Thoracic aorta (tissue), 2 donors: Measurements from ENCODE around the gene SIL1. TPM values are rescaled to one million over a fixed set of nuclear protein-coding genes. Genes with fewer than 3 reads are reported as not detected.
A peak's percentile ranks its signal among the peaks of the same experiment; 100 is the strongest.

Experiments used
- ATAC-seq: fragments of 150-250 bp; one replicate; pipeline ENCODE4 v1.8.0; 2017; ENCODE audit warnings: low read depth; ENCODE audit not compliant: insufficient number of reproducible peaks, low FRiP score
- DNase-seq: peaks from one replicate; pipeline ENCODE4 v3.0.0-alpha.2; 2020; ENCODE audit warnings: low spot score
- H3K27ac ChIP-seq, 2 donors: fragments of 200-600 bp; sonication (generic); 1 replicate in 1 of 2; 2 replicates in 1 of 2; pipeline ENCODE4 v1.5.1; 2016; ENCODE audit warnings: mild to moderate bottlenecking in 2 of 2, moderate library complexity in 2 of 2
- H3K27me3 ChIP-seq: fragments of 200-600 bp; sonication (generic); replicated peaks from 2 replicates; pipeline ENCODE4 v1.6.0; 2016; ENCODE audit warnings: mild to moderate bottlenecking; ENCODE audit not compliant: insufficient read depth
- H3K36me3 ChIP-seq: fragments of 200-600 bp; sonication (generic); one replicate; pipeline ENCODE4 v1.5.1; 2016
- H3K4me1 ChIP-seq, 2 donors: fragments of 200-600 bp; sonication (generic); 1 replicate in 1 of 2; 2 replicates in 1 of 2; pipeline versions ENCODE4 v1.5.1 to v1.6.0; 2016; ENCODE audit warnings: low read depth in 2 of 2, mild to moderate bottlenecking in 1 of 2; ENCODE audit not compliant: control insufficient read depth in 1 of 2
- H3K4me3 ChIP-seq: fragments of 200-600 bp; sonication (generic); 2 replicates; pipeline ENCODE4 v1.5.1; 2016; ENCODE audit warnings: mild to moderate bottlenecking
- H3K9me3 ChIP-seq: fragments of 200-600 bp; sonication (generic); 2 replicates; pipeline ENCODE4 v1.5.1; 2016
- total RNA-seq, 2 donors: library from RNA; depleted of rRNA; stranded (reverse); fragments of >200 nt; gene quantifications; one replicate each; pipeline versions ENCODE4 v1.1.0 to v1.2.3, GENCODE V29; 2016
- TF ChIP-seq, protein P1 (sequence below): fragments of 200-600 bp; sonication (generic); IDR thresholded peaks from one replicate; pipeline ENCODE4 v1.5.1; 2019; ENCODE audit warnings: antibody characterized with exemption

The SIL1 gene
- total RNA-seq, 2 donors from 2014 or later: 33.1 to 41.2 TPM

DNA sequence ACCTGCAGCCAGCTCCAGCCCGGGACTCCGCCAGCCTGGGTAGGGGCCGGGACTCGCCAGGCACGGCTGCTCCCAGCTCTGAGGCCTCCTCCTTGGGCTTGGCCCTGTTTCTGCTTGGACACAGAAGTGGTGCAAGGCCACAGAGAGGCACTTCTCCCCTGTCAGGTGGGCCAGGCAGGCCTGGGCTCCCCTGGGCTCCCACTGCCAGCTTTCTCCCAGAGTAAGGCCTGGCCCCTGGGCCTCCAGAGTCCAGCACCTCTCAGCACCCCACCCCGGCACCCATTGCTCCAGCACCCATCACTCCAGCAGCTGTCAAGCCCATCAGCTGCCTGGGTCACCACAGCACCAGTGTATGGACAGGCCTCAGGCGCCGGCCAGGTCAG is 251.9 kb downstream of the SIL1 start:
- Histone ChIP-seq H3K4me1 (peaks cover 15 to 38% of the 10 kb centered on the region in 2 donors), H3K36me3 (peaks cover 6% of the 10 kb centered on the region), H3K27ac (no peak overlapping the region), H3K27me3 (no peaks in the 10 kb centered on the region), H3K4me3 (no peak overlapping the region), H3K9me3 (no peaks in the 10 kb centered on the region)
- ATAC-seq (no peak), DNase-seq (no peak)
- TF ChIP-seq, protein P1, sequence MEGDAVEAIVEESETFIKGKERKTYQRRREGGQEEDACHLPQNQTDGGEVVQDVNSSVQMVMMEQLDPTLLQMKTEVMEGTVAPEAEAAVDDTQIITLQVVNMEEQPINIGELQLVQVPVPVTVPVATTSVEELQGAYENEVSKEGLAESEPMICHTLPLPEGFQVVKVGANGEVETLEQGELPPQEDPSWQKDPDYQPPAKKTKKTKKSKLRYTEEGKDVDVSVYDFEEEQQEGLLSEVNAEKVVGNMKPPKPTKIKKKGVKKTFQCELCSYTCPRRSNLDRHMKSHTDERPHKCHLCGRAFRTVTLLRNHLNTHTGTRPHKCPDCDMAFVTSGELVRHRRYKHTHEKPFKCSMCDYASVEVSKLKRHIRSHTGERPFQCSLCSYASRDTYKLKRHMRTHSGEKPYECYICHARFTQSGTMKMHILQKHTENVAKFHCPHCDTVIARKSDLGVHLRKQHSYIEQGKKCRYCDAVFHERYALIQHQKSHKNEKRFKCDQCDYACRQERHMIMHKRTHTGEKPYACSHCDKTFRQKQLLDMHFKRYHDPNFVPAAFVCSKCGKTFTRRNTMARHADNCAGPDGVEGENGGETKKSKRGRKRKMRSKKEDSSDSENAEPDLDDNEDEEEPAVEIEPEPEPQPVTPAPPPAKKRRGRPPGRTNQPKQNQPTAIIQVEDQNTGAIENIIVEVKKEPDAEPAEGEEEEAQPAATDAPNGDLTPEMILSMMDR: no peak

DNA sequence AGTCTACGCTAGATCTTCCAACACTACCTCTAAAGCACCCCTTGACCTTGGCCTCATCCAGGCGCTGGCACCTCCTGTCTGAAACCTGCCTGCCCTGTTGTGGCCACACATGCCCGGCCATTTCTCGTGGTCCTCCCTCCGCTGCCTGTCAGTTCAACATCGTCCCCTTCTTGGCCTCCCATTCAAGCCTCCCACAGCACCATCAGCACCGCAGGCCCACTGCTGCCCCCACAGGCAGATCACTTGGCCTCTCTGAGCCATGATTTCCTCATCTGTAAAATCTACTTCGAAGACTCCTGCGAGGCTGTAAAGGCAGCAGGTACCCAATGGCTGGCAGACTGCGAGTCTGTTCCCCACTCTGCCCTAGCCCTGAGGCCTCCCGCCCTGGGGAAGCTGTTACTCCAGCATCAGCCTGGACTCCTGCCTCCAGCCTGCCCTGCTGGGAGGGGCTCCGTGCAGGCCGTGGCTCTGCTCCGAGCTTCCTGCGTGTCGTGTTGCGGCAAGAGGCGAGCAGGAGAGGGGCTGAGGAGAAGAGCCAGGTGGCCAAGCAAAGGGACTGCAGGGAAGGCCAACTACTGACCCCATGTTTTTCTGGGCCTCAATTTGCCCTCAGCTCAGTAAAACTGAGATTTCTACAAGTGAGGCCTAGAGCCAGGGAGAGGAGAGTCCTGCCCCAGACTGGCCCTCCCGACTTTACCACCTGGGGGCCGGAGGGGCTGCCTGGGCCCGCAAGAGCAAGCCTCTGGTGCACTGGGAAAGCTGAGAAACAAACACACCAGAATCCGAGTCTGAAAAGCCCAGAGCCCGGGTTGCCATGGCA is 252.5 kb downstream of the SIL1 start:
- no peak overlapping the region for H3K27ac ChIP-seq
- TF ChIP-seq, protein P1: peak; percentile 7
- ATAC-seq: no peak
- H3K4me3 ChIP-seq: no peak overlapping the region
- peaks cover 6% of the 10 kb centered on the region for H3K36me3 ChIP-seq
- H3K9me3 ChIP-seq: no peaks in the 10 kb centered on the region
- peaks cover 12 to 32% of the 10 kb centered on the region in 2 donors for H3K4me1 ChIP-seq
- no peaks in the 10 kb centered on the region for H3K27me3 ChIP-seq
- no peak for DNase-seq

DNA sequence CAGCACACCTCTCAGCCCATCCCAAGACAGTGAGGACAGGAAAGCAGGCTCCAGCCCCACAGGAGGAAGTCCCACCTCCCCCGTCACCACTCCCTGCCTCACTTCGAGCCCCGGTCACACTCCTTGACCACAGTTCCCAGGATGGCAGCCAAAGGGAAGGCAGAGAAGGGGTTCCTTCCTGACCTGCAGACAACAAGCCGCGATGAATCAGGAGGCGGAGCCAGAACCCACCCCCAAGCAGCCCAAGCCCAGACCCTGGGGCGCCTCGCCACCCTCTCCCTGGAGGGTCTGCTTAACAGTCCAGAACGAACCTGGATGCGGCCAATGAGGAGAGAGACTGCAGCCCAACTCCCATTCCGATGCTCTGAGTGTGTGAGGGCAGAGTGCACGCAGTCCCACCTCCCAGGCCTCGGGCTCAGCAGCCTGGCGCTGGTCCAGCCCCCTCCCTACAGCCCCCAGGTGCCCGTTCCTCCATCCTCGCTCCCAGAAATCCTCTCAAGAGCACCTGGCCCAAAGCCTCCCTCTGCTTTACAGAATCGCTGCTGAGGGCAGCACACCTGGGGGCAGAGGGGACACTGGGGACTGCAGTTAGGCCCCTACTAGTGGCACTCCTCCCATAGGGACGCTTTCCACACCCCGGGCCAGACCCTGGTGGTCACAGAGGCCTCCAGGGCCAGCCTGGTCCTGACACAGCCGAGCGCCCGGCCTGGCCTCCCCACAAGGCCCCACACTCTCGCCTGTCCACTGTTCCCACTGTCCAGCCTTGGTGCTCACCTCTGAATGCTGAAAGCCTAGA is 253.4 kb downstream of the SIL1 start:
- no peak for ATAC-seq
- DNase-seq: no peak
- Histone ChIP-seq H3K9me3 (no peaks in the 10 kb centered on the region), H3K4me3 (no peak overlapping the region), H3K27ac (no peak overlapping the region), H3K36me3 (peaks cover 6% of the 10 kb centered on the region), H3K4me1 (peaks cover 4 to 23% of the 10 kb centered on the region in 2 donors), H3K27me3 (no peaks in the 10 kb centered on the region)
- TF ChIP-seq, protein P1: no peak

DNA sequence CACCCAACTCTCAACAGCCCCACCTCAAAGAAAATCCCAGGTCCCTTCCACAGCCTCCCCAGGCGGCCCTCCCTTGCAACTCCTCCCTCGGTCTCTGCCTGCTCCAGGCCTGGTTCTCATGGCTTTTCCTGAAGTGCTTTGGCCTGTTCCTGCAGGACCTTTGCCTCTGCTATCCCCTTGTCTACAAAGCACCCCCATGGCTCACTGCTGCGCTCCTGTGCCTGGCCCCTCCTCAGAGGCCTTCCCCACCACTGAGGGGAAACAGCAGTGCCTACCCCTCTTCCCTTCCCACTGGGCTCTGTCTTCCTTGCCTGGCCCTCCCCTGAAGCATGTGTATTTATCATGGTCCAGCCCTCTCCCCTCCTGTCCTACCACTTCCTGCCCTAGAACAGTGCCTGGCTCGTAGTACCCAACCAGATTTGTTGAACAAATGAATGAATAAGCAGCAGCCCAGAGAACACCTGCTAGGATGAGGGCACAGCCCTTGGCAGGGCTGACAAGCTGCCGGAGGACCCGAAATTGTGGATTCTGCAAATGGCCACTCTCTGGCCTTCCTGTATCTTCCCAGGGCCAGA is 254.5 kb downstream of the SIL1 start:
- Histone ChIP-seq H3K27me3 (no peaks in the 10 kb centered on the region), H3K9me3 (no peaks in the 10 kb centered on the region), H3K27ac (no peak overlapping the region), H3K4me3 (no peak overlapping the region), H3K36me3 (peaks cover 6% of the 10 kb centered on the region), H3K4me1 (peaks cover 0 to 13% of the 10 kb centered on the region in 2 donors)
- DNase-seq (no peak), ATAC-seq (no peak)
- TF ChIP-seq, protein P1: no peak

DNA sequence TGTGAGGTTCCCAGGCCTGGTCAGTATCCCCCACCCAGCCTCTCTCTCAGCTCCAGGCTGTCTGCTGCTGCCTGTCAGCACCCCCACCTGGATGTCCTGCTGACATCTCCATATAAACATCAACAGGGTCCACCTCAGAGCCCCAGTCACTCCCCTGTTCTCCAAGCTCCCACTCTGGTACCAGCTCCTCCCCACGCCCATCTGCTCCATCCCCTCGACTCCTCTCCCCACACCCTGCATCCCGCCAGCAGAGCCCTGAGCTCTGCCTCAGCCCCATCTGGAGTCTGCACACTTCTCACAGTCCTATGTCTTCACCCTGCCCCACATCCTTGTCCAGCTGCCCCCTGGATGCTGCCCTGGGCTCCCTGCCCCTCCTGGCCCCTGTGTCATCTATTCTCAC is 255.3 kb downstream of the SIL1 start:
- TF ChIP-seq, protein P1: no peak
- no peak overlapping the region for H3K27ac ChIP-seq
- peaks cover 0 to 11% of the 10 kb centered on the region in 2 donors for H3K4me1 ChIP-seq
- H3K36me3 ChIP-seq: peaks cover 6% of the 10 kb centered on the region
- no peaks in the 10 kb centered on the region for H3K27me3 ChIP-seq
- DNase-seq: no peak
- H3K9me3 ChIP-seq: no peaks in the 10 kb centered on the region
- no peak overlapping the region for H3K4me3 ChIP-seq
- no peak for ATAC-seq
